MM.1S (cell line): Measurements from ENCODE around the gene PCLO.
"Not testable (repeated sequence)": the region's sequence is repeated elsewhere in the genome, so short reads cannot be mapped to it uniquely, and the experiment has no call there.

Experiments
- DNase-seq: peaks from one replicate; pipeline ENCODE4 v3.0.0-alpha.2; 2015
- H2AFZ ChIP-seq: fragments of 300-600 bp; sonication (generic); 2 replicates; pipeline ENCODE4 v1.6.0; 2016; ENCODE audit warnings: antibody characterized with exemption, low read length
- H3F3A ChIP-seq: fragments of 300-600 bp; sonication (generic); 2 replicates; pipeline ENCODE4 v1.6.1; 2016; ENCODE audit warnings: mild to moderate bottlenecking, antibody characterized with exemption, low read length, moderate library complexity, mixed read lengths; ENCODE audit not compliant: insufficient read depth
- H3K27ac ChIP-seq: fragments of 300-600 bp; sonication (generic); 2 replicates; pipeline ENCODE4 v1.5.1; 2016; ENCODE audit warnings: mild to moderate bottlenecking, low read length
- H3K27me3 ChIP-seq: fragments of 300-600 bp; sonication (generic); replicated peaks from 2 replicates; pipeline ENCODE4 v1.6.0; 2016; ENCODE audit warnings: low read length; ENCODE audit not compliant: insufficient read depth
- H3K36me3 ChIP-seq: fragments of 300-600 bp; sonication (generic); replicated peaks from 2 replicates; pipeline ENCODE4 v1.6.1; 2016; ENCODE audit warnings: mild to moderate bottlenecking, low read length, mixed read lengths; ENCODE audit not compliant: insufficient read depth
- H3K4me1 ChIP-seq: fragments of 300-600 bp; sonication (generic); 2 replicates; pipeline ENCODE4 v1.6.1; 2016; ENCODE audit warnings: low read length, mixed read lengths
- H3K4me2 ChIP-seq: fragments of 300-600 bp; sonication (generic); 2 replicates; pipeline ENCODE4 v1.6.0; 2016; ENCODE audit warnings: low read depth, low read length
- H3K4me3 ChIP-seq: fragments of 300-600 bp; sonication (generic); 2 replicates; pipeline ENCODE4 v1.5.1; 2016; ENCODE audit warnings: low read length, mixed read lengths
- H3K79me2 ChIP-seq: fragments of 300-600 bp; sonication (generic); 2 replicates; pipeline ENCODE4 v1.6.1; 2016; ENCODE audit warnings: mixed run types, low read length, mixed read lengths
- H3K9ac ChIP-seq: fragments of 300-600 bp; sonication (generic); 2 replicates; pipeline ENCODE4 v1.6.1; 2016; ENCODE audit warnings: low read length, mixed read lengths
- H3K9me2 ChIP-seq: fragments of 300-600 bp; sonication (generic); replicated peaks from 2 replicates; pipeline ENCODE4 v1.6.1; 2016; ENCODE audit warnings: mild to moderate bottlenecking, low read length, mixed read lengths; ENCODE audit not compliant: insufficient read depth
- H3K9me3 ChIP-seq: fragments of 300-600 bp; sonication (generic); replicated peaks from 2 replicates; pipeline ENCODE4 v1.6.1; 2016; ENCODE audit warnings: mild to moderate bottlenecking, low read length, mixed read lengths; ENCODE audit not compliant: insufficient read depth
- H4K20me1 ChIP-seq: fragments of 300-600 bp; sonication (generic); 2 replicates; pipeline ENCODE4 v1.6.1; 2016; ENCODE audit warnings: mild to moderate bottlenecking, low read length, moderate library complexity, mixed read lengths; ENCODE audit not compliant: insufficient read depth
- CTCF ChIP-seq: fragments of 300-600 bp; sonication (generic); IDR thresholded peaks from 2 replicates; pipeline ENCODE4 v1.5.1; 2016; ENCODE audit warnings: antibody characterized with exemption, low read length, mixed read lengths
- EZH2 ChIP-seq: fragments of 300-600 bp; sonication (generic); optimal IDR thresholded peaks from 2 replicates; pipeline ENCODE3; 2017; ENCODE audit warnings: low read depth, mild to moderate bottlenecking, antibody characterized with exemption, low read length, mixed read lengths
- EZH2phosphoT487 ChIP-seq: fragments of 300-600 bp; sonication (generic); IDR thresholded peaks from 2 replicates; pipeline ENCODE4 v1.6.1; 2018; ENCODE audit warnings: antibody characterized with exemption, low read length

PCLO gene

GRCh38 chr7:82715344-82715743 is 447.3 kb downstream of the PCLO start:
- Histone ChIP-seq H3K4me1 (0 out of 2 replicates have a peak, but pooled peaks cover 7% of the 10 kb centered on the region), H2AFZ (no peak overlapping the region), H3K4me2 (no peak overlapping the region), H3K27me3 (no peaks in the 10 kb centered on the region), H4K20me1 (no peaks in the 10 kb centered on the region), H3K27ac (no peak overlapping the region), H3K79me2 (no peaks in the 10 kb centered on the region), H3K4me3 (no peak overlapping the region), H3K9ac (no peak overlapping the region), H3K9me3 (no peaks in the 10 kb centered on the region), H3K36me3 (no peaks in the 10 kb centered on the region), H3F3A (no peaks in the 10 kb centered on the region), H3K9me2 (no peaks in the 10 kb centered on the region)
- DNase-seq: no peak
- TF ChIP-seq CTCF (no peak), EZH2phosphoT487 (no peak), EZH2 (no peak)

GRCh38 chr7:82714883-82715282 is 447.8 kb downstream of the PCLO start:
- no peaks in the 10 kb centered on the region for H3K36me3 ChIP-seq
- H3K9me3 ChIP-seq: no peaks in the 10 kb centered on the region
- H3K9me2 ChIP-seq: no peaks in the 10 kb centered on the region
- DNase-seq: no peak
- H3K27ac ChIP-seq: no peak overlapping the region
- no peaks in the 10 kb centered on the region for H3K79me2 ChIP-seq
- no peak overlapping the region for H3K4me2 ChIP-seq
- no peaks in the 10 kb centered on the region for H3K27me3 ChIP-seq
- no peak overlapping the region for H3K9ac ChIP-seq
- H3F3A ChIP-seq: no peaks in the 10 kb centered on the region
- 0 out of 2 replicates have a peak, but pooled peaks cover 7% of the 10 kb centered on the region for H3K4me1 ChIP-seq
- no peak for TF ChIP-seq EZH2phosphoT487
- no peak for TF ChIP-seq CTCF
- no peak for TF ChIP-seq EZH2
- H2AFZ ChIP-seq: no peak overlapping the region
- H4K20me1 ChIP-seq: no peaks in the 10 kb centered on the region
- H3K4me3 ChIP-seq: no peak overlapping the region

- Histone ChIP-seq H3K27ac (no peak overlapping the region), H3F3A (no peaks in the 10 kb centered on the region), H3K4me3 (no peak overlapping the region), H3K79me2 (no peaks in the 10 kb centered on the region), H3K36me3 (no peaks in the 10 kb centered on the region), H4K20me1 (no peaks in the 10 kb centered on the region), H3K9ac (no peak overlapping the region), H3K4me1 (0 out of 2 replicates have a peak, but pooled peaks cover 7% of the 10 kb centered on the region), H3K4me2 (no peak overlapping the region), H3K27me3 (no peaks in the 10 kb centered on the region), H2AFZ (no peak overlapping the region), H3K9me3 (no peaks in the 10 kb centered on the region), H3K9me2 (no peaks in the 10 kb centered on the region)
- TF ChIP-seq EZH2: no peak
- TF ChIP-seq EZH2phosphoT487: no peak
- no peak for TF ChIP-seq CTCF
- no peak for DNase-seq
These were observed 449.2 kb downstream of the PCLO start for GRCh38 chr7:82713506-82713905.

- H3K36me3 ChIP-seq, H3K79me2 ChIP-seq, H3K4me3 ChIP-seq, H3K9ac ChIP-seq, H3K27me3 ChIP-seq, H2AFZ ChIP-seq, H3F3A ChIP-seq, H3K4me2 ChIP-seq, H4K20me1 ChIP-seq, DNase-seq, H3K9me3 ChIP-seq, H3K4me1 ChIP-seq, H3K9me2 ChIP-seq, H3K27ac ChIP-seq: not testable (repeated sequence)
These were observed 456.3 kb downstream of the PCLO start for GRCh38 chr7:82706344-82706743.
